Caki2 (cell line): ENCODE results near the gene HSFX3. TPM values are rescaled to one million over a fixed set of nuclear protein-coding genes. Genes with fewer than 3 reads are reported as not detected.
"Not testable (repeated sequence)": the region's sequence is repeated elsewhere in the genome, so short reads cannot be mapped to it uniquely, and the experiment has no call there.

Source experiments
- DNase-seq: peaks from one replicate; pipeline ENCODE4 v3.0.0-alpha.2; 2015; ENCODE audit warnings: low read depth
- in situ Hi-C: cut with HindIII; loops from 2 replicates; pipeline ENCODE4 v1.10.0; 2016; ENCODE audit warnings: low sequenced_read_pairs, low pct_unique_long_range_greater_than_20kb, mixed read lengths
- total RNA-seq: library from RNA; depleted of rRNA; stranded (reverse); fragments of >200 nt; shearing (Covaris generic); gene quantifications from 2 replicates; pipeline ENCODE4 v1.2.3, GENCODE V29; 2014; ENCODE audit warnings: low replicate concordance; rRNA removed

Gene HSFX3
- total RNA-seq = not detected in 2 replicates

GRCh38 chrX:149549701-149550100 is at the start of gene HSFX3:
TSS of gene HSFX3 (minus strand) at chrX:149549924. CDS start at chrX:149549852, 72 bp downstream.
- in situ Hi-C loops, DNase-seq: not testable (repeated sequence)

GRCh38 chrX:149598603-149599002 is 48.9 kb upstream of the HSFX3 start:
- in situ Hi-C loops, DNase-seq: not testable (repeated sequence)

- in situ Hi-C loops, DNase-seq: not testable (repeated sequence)
These were observed 46.2 kb upstream of the HSFX3 start for GRCh38 chrX:149595943-149596342.

GRCh38 chrX:149595214-149595613 is 45.5 kb upstream of the HSFX3 start, which contains the start of gene HSFX2:
TSS of gene HSFX2 (minus strand) at chrX:149595314. CDS start at chrX:149594700, 614 bp downstream.
- DNase-seq, in situ Hi-C loops: not testable (repeated sequence)

- DNase-seq, in situ Hi-C loops: not testable (repeated sequence)
These were observed 41.3 kb upstream of the HSFX3 start for GRCh38 chrX:149590993-149591392.

DNA sequence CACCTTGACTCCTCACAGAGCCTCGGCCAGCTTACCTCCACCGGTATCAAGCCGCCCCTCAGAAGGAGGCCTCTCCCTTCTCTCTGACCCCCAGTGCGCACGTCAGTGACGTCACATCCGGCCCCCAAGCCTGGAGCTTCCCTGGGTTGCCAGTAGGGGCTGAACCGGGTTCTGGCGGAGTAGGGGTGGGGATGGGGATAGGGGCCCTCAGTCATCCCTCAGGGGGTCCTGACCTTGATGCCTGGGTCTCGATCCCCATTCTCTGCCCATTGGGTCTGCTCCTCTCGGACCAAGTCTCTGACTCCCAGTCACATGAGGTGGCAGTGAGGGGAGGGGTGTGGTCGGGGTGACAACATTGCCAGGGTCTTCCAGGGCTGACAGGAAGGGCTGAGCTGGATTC is 37.6 kb upstream of the HSFX3 start, which contains the start of gene MAGEA9B:
TSS of gene MAGEA9B (minus strand) at position 101 of the 400 bp plus-strand sequence. CDS start 4,280 bp downstream, outside the sequence.
- in situ Hi-C loops, DNase-seq: not testable (repeated sequence)

DNA sequence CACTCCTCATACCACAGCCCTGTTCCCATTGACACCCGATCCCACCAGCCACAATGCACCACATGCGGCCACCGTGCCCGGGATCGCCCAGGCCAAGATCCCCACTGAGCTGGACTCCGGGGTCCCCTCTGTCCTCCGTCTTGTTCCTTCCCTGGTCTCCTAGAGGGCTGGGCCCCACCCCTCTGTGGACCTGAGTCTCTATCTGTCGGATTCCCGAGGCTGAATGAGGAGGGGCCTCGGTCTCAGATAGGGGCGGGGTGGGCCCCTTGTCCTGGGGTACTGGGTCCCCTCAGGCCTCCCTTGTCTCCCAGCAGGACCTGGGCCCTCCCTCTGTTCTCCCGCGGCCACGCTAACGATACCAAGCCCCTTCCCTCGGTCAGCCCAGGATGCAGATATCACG is 35.9 kb upstream of the HSFX3 start:
- in situ Hi-C loops, DNase-seq: not testable (repeated sequence)

DNA sequence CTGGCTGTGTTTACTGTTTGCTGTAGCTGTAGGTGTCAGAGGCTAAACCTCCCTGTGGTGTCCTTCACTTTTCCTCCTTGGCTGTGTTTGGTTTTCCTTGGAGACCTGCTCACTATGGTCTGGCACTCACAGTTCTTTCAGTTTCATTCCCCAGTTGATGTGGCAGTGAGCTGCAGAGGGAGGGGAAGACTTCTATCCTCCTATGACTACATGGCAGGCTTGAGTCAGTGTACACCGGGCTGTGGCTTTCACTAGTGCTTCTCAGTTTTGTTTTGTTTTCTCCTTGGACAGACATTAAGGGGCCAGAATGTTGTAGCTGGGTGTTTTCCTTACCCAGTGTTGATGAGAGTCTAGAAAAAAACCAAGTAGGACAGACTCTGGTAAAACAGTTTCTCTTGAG is 23.7 kb upstream of the HSFX3 start:
- in situ Hi-C loops, DNase-seq: not testable (repeated sequence)

GRCh38 chrX:149572743-149573142 is 23.0 kb upstream of the HSFX3 start:
- no peak for DNase-seq
- in situ Hi-C loops = no loop called here

DNA sequence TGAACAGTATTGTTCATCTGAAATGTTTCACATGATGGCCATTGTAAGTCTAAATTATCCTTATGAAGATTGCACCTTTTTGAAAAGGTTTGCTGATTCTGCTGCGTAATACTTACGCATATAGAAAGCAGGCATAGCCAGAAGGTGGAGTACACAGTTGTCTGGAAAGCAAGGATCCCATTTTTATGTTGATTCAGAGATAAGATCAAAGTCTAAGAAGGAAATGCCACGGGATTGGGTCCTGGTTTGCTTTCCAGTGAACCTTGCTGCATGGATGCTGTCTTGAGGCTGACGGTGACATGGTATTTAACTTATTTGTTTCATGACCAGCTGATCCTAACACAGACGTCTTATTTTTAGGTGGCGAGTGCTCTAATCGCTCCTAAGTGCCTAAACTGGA is 22.0 kb upstream of the HSFX3 start:
- in situ Hi-C loops = no loop called here
- DNase-seq = no peak

DNA sequence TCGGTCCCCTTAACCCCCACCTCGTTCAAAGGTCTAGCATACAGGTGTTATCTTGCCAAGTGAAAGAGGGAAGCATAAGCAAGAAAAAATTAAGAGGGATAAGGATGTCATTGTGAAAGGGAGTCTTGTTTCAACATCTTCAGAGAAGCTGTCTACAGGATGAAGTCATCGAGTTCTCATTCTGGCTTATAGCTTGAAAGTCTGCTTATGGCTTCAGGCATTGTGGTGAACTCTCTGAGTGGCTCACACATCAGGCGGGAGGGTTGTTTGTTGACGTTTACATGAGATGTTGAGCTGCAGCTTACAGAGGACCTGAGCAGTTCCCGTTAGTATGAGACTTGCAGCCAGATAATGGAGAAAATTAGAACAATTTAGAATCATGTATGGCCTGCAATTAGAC is 20.9 kb upstream of the HSFX3 start:
- in situ Hi-C loops = no loop called here
- no peak for DNase-seq

DNA sequence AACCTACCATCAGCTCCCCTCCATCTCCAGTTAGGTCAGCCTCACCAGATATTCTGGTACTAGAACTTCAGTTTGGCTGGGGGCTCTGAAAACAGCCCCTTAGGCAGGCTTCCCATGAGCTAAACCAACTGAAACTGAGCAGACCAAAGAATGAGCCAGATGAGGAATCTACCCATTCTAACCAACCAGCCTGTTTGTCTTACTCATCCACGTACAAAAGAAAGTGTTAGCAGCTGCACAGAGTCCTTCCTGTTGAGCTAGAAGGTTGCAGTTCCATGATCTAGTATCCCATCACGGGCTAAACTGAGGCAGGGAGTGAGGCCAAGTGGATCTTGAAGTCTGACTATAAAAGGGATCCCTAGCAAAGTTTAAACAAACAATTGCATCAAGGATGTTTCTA is 20.0 kb upstream of the HSFX3 start:
- no peak for DNase-seq
- in situ Hi-C loops = no loop called here

DNA sequence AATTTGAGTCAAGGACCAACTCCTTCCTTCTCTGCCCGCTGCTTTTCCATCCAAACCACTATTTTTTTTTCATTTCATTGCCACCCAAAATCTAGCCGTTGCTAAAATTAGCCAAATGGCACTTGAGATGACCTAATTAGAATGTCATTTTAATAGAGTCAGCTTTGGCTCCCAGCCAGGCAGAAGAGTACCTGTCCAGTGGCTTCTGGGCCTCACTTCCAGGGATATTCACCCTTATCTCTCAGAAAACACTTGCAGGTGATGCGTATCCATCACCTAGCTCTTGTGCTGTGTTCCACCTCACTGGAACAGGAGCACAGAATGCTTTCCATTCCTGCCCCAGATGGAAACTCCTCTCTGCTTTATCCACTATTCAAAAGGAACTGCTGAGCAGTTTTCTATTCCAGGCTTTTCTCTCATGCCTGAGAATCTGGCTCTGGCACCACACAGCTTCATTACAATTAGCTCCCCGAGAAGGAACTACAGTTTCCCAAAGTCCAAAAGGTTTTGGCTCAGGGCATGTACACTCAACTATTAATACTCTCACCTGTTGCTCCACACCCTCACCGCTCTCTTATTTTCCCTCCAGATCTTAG is 19.1 kb upstream of the HSFX3 start:
- DNase-seq = no peak
- in situ Hi-C loops = no loop called here

GRCh38 chrX:149567621-149568417 is 18.1 kb upstream of the HSFX3 start:
- in situ Hi-C loops = no loop called here
- DNase-seq = no peak

DNA sequence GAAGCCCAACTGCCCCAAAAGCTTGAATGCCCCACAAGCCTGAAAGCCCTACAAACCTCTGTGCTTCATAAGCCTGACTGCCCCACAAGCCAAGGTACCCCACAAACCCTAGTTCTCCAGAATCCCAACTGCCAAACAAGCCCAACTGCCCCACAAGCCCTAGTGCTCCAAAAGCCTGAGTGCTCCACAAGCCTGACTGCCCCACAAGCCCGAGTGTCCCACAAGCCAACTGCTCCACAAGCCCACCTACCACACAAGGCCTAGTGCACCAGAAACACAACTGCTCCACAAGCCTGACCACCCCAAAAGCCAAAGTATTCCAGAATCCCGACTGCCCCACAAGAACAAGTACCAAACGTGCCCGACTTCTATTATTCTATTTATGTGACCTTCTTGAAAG is 13.6 kb upstream of the HSFX3 start:
- no peak for DNase-seq
- in situ Hi-C loops = no loop called here

GRCh38 chrX:149555251-149555650 is 5.5 kb upstream of the HSFX3 start:
- DNase-seq, in situ Hi-C loops: not testable (repeated sequence)

DNA sequence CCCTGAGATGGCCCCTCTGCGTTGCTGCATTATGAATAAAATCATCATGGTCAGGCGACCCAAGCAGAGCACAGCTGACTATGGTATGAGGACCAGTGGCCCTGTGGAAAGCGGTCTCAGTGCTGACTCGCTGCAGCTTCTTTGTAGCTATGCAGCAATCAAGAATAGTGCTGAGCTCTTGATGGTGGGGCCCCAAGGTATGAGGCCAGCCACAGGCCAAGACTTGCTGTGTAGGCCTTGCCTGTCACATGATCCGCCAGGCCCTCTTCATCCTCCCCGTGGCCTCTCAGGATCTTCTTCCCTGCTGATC is 2.2 kb upstream of the HSFX3 start:
- in situ Hi-C loops = not testable (repeated sequence)

DNA sequence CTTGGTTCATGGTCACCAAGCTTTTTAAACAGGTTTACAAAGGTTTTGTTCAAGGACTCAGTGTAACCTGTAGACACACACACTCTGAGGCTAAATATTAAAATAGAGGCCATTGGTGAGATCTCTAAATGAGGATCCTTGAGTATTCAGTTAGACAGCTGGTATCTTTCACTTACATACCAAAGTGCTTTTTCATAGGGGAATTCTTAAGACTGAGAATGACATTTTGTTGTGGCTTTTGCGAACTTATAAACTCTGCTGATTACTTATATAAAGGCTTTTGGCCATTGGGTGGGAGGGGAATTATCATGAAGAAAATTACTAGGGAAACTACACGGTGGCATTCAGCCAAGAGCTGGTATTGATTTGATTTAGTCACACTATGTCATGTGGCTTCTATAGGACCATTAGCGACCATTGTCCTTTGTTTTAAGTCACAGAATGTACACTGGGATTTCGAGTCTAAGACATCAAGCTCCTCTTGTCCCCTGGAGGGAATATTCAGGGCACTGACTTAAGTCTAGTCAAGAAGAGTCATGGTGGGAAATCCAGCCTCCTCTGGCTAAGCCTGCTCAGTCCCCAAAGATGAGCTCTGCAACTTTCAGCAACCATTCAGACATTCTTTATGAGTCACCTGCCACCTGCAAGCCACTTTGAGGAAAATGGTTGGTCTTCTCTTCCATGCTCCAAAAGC is 1.7 kb upstream of the HSFX3 start:
- in situ Hi-C loops, DNase-seq: not testable (repeated sequence)

More for the DNA sequence above, 2.2 kb upstream of the HSFX3 start:
- not testable (repeated sequence) for DNase-seq

DNA sequence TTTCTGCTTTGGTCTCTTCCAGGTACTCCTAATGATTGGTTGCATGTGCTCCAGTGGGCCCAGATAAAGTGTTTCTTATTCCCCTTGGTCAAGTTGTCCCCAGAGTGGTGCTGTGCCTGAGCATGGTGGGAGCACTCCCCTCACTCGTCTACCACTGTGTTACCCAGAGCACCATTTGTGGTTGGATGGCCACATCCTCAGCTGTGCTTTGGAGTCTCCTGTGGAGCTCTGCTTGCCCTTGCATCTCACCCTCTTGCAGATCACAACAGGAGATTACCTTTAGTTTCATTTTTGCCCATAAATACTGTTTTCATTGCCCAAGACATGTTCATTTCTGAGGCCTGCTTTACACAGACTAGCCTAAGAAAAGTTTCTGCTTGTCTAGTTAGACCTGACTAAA is 730 bp upstream of the HSFX3 start:
- in situ Hi-C loops, DNase-seq: not testable (repeated sequence)
